Stimulated activated CD4-positive, alpha-beta T cell treated with anti-CD3 and anti-CD28 coated beads, Interleukin-4, amount 100 ng/mL, for 24 hours (primary cell): ENCODE data around the gene PAMR1.

Experiments used
- DNase-seq: peaks from one replicate; pipeline ENCODE4 v3.0.0-alpha.2; 2020

PAMR1 gene

GRCh38 chr11:35433588-35433987 lies 91.8 kb downstream of the PAMR1 start:
- DNase-seq = no peak

- no peak for DNase-seq
Measured at GRCh38 chr11:35432464-35432863, 93.0 kb downstream of the PAMR1 start.

- DNase-seq = no peak
Measured at GRCh38 chr11:35427071-35427470, 98.3 kb downstream of the PAMR1 start.

GRCh38 chr11:35426351-35426750 lies 99.1 kb downstream of the PAMR1 start:
- no peak for DNase-seq

GRCh38 chr11:35425603-35426212 lies 99.7 kb downstream of the PAMR1 start:
- no peak for DNase-seq

GRCh38 chr11:35424157-35424940 lies 101.1 kb downstream of the PAMR1 start:
- no peak for DNase-seq

- DNase-seq = no peak
Measured at GRCh38 chr11:35420371-35420770, 105.0 kb downstream of the PAMR1 start.

GRCh38 chr11:35419830-35420333 lies 105.5 kb downstream of the PAMR1 start:
- DNase-seq = no peak

GRCh38 chr11:35419184-35419829 lies 106.1 kb downstream of the PAMR1 start, which contains the start of gene SLC1A2:
Gene SLC1A2, minus strand, starts transcription at chr11:35419558. Its CDS starts 592 bp downstream, at chr11:35418966.
- no peak for DNase-seq

- no peak for DNase-seq
Measured at GRCh38 chr11:35418282-35419183, 106.9 kb downstream of the PAMR1 start.

- DNase-seq = no peak
Measured at GRCh38 chr11:35415487-35415886, 109.9 kb downstream of the PAMR1 start.

GRCh38 chr11:35414776-35415175 lies 110.6 kb downstream of the PAMR1 start:
- no peak for DNase-seq

- no peak for DNase-seq
Measured at GRCh38 chr11:35414311-35414710, 111.1 kb downstream of the PAMR1 start.

GRCh38 chr11:35413598-35413997 lies 111.8 kb downstream of the PAMR1 start:
- DNase-seq = no peak

- DNase-seq = no peak
Measured at GRCh38 chr11:35412285-35412684, 113.1 kb downstream of the PAMR1 start.

GRCh38 chr11:35407041-35407440 lies 118.4 kb downstream of the PAMR1 start:
- DNase-seq = no peak

- peak; percentile 23 for DNase-seq
Measured at GRCh38 chr11:35404388-35404775, 121.0 kb downstream of the PAMR1 start.

GRCh38 chr11:35403765-35404387 lies 121.5 kb downstream of the PAMR1 start:
- no peak for DNase-seq

GRCh38 chr11:35402751-35403660 lies 122.4 kb downstream of the PAMR1 start:
- DNase-seq = no peak

GRCh38 chr11:35398881-35399280 lies 126.5 kb downstream of the PAMR1 start:
- no peak for DNase-seq

- DNase-seq = no peak
Measured at GRCh38 chr11:35394941-35395340, 130.5 kb downstream of the PAMR1 start.
